Chondrocyte (in vitro differentiated cells): ENCODE results near the gene SLC25A17. TPM values are rescaled to one million over a fixed set of nuclear protein-coding genes. Genes with fewer than 3 reads are reported as not detected.

Experiments
- DNase-seq: peaks from one replicate; pipeline ENCODE4 v3.0.0; 2021; ENCODE audit warnings: mixed read lengths, low spot score
- H3K27ac Mint-ChIP-seq: one replicate; pipeline ENCODE4 v1.8.0; 2021; ENCODE audit warnings: mild to moderate bottlenecking, moderate library complexity, mixed read lengths; ENCODE audit not compliant: unreplicated experiment
- H3K27me3 Mint-ChIP-seq: 2 replicates; pipeline ENCODE4 v1.8.0; 2021; ENCODE audit warnings: low read depth, mixed read lengths
- H3K36me3 Mint-ChIP-seq: 2 replicates; pipeline ENCODE4 v1.8.0; 2021; ENCODE audit warnings: low read depth, mixed read lengths
- H3K4me1 Mint-ChIP-seq: 2 replicates; pipeline ENCODE4 v1.8.0; 2021; ENCODE audit warnings: low read depth, mild to moderate bottlenecking, mixed read lengths
- H3K4me3 Mint-ChIP-seq: one replicate; pipeline ENCODE4 v1.8.0; 2021; ENCODE audit warnings: mild to moderate bottlenecking, moderate library complexity, mixed read lengths; ENCODE audit not compliant: unreplicated experiment
- H3K9me3 Mint-ChIP-seq: 2 replicates; pipeline ENCODE4 v1.8.0; 2021; ENCODE audit warnings: low read depth, mixed read lengths
- CTCF ChIP-seq: fragments of 200-600 bp; sonication (generic); IDR thresholded peaks from 2 replicates; pipeline ENCODE4 v1.5.0; 2021; ENCODE audit warnings: antibody characterized with exemption, mild to moderate bottlenecking, moderate library complexity
- total RNA-seq: library from RNA; stranded (reverse); gene quantifications from 3 replicates; pipeline ENCODE4 v1.2.1, GENCODE V29; 2021

The SLC25A17 gene
- total RNA-seq, 1 donor from 2014 or later: 17.4 TPM

- no peaks in the 10 kb centered on the region for H3K9me3 Mint-ChIP-seq
- H3K36me3 Mint-ChIP-seq: peaks cover 1% of the 10 kb centered on the region
- TF ChIP-seq CTCF: no peak
- H3K27me3 Mint-ChIP-seq: no peaks in the 10 kb centered on the region
- peak overlapping the region; percentile 100 for H3K27ac Mint-ChIP-seq
- peak overlapping the region; percentile 96 for H3K4me3 Mint-ChIP-seq
- DNase-seq: no peak
- peaks cover 55% of the 10 kb centered on the region for H3K4me1 Mint-ChIP-seq
These were observed 38.2 kb upstream of the SLC25A17 start for GRCh38 chr22:40857309-40857855.

GRCh38 chr22:40856513-40857308, 37.6 kb upstream of the SLC25A17 start, which contains the start of the genes ST13 and XPNPEP3:
Gene ST13 (minus strand): TSS chr22:40856639. CDS start chr22:40856540, 99 bp downstream.
Gene XPNPEP3 (plus strand): TSS chr22:40857148. CDS start chr22:40857182, 34 bp downstream.
- Mint-ChIP-seq H3K9me3 (no peaks in the 10 kb centered on the region), H3K4me1 (peaks cover 59% of the 10 kb centered on the region), H3K27me3 (no peaks in the 10 kb centered on the region)

GRCh38 chr22:40855979-40856512, 36.9 kb upstream of the SLC25A17 start:
- peaks cover 64% of the 10 kb centered on the region for H3K4me1 Mint-ChIP-seq
- TF ChIP-seq CTCF: no peak
- no peaks in the 10 kb centered on the region for H3K36me3 Mint-ChIP-seq
- H3K9me3 Mint-ChIP-seq: no peaks in the 10 kb centered on the region
- no peak for DNase-seq
- peak overlapping the region; percentile 96 for H3K4me3 Mint-ChIP-seq
- peak overlapping the region; percentile 100 for H3K27ac Mint-ChIP-seq
- no peaks in the 10 kb centered on the region for H3K27me3 Mint-ChIP-seq

More at GRCh38 chr22:40856513-40857308, 37.6 kb upstream of the SLC25A17 start, which contains the start of the genes ST13 and XPNPEP3:
- DNase-seq: peak; percentile 99
- Mint-ChIP-seq H3K4me3 (peak within 1 kb of the TSS; percentile 96), H3K27ac (peak within 1 kb of the TSS; percentile 100), H3K36me3 (peaks cover 1% of the 10 kb centered on the region)
- TF ChIP-seq CTCF: peak; percentile 69

- no peak for TF ChIP-seq CTCF
- Mint-ChIP-seq H3K4me3 (peak overlapping the region; percentile 96), H3K27ac (peak overlapping the region; percentile 100), H3K9me3 (no peaks in the 10 kb centered on the region), H3K27me3 (no peaks in the 10 kb centered on the region), H3K4me1 (peaks cover 60% of the 10 kb centered on the region), H3K36me3 (no peaks in the 10 kb centered on the region)
- no peak for DNase-seq
These were observed 36.2 kb upstream of the SLC25A17 start for GRCh38 chr22:40855071-40855978.
